ENCODE measurements around the gene PRAMEF2. TPM values are rescaled to one million over a fixed set of nuclear protein-coding genes. Genes with fewer than 3 reads are reported as not detected.
A peak's percentile ranks its signal among the peaks of the same experiment; 100 is the strongest.
"Not testable (repeated sequence)": the region's sequence is repeated elsewhere in the genome, so short reads cannot be mapped to it uniquely, and the experiment has no call there.

The PRAMEF2 gene
- total and polyA plus RNA-seq, 9 of the 15 experiments (the other 6 are each of a cell fraction or from before 2014, with no cell fraction given), result not detected

DNA sequence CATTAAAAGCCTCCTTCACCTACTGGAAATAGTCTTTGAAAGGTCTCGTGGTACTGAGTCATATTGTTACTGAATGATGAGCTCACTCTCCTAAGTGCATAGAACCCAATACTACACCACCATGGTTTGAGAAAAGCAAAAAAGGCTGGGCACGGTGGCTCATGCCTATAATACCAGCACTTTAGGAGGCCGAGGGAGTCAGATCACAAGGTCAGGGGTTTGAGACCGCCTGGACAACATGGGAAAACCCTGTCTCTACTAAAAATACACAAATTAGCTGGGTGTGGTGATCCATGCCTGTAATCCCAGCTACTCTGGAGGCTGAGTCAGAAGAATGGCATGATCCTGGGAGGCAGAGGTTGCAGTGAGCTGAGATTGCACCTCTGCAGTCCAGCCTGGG is 5.1 kb upstream of the PRAMEF2 start (continued):
- TF ChIP-seq, protein P1, sequence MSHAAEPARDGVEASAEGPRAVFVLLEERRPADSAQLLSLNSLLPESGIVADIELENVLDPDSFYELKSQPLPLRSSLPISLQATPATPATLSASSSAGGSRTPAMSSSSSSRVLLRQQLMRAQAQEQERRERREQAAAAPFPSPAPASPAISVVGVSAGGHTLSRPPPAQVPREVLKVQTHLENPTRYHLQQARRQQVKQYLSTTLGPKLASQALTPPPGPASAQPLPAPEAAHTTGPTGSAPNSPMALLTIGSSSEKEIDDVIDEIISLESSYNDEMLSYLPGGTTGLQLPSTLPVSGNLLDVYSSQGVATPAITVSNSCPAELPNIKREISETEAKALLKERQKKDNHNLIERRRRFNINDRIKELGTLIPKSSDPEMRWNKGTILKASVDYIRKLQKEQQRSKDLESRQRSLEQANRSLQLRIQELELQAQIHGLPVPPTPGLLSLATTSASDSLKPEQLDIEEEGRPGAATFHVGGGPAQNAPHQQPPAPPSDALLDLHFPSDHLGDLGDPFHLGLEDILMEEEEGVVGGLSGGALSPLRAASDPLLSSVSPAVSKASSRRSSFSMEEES (CRISPR knock-in tag; IDR thresholded peaks at IDR 0.05), result no peak
- no peak for TF ChIP-seq FOS (IDR thresholded peaks at IDR 0.05; ENCODE audit: extremely low read depth, insufficient read length)
- no peak for TF ChIP-seq ZBED1 (IDR thresholded peaks at IDR 0.05)
- TF ChIP-seq PML (IDR thresholded peaks at IDR 0.05; ENCODE audit: low read length), result no peak
- TF ChIP-seq, protein P2, sequence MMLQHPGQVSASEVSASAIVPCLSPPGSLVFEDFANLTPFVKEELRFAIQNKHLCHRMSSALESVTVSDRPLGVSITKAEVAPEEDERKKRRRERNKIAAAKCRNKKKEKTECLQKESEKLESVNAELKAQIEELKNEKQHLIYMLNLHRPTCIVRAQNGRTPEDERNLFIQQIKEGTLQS (IDR thresholded peaks at IDR 0.05), result peak; percentile 81
- TF ChIP-seq, protein P2 (CRISPR knock-in tag; conservative IDR thresholded peaks at IDR 0.05), result no peak
- no peak for TF ChIP-seq KAT7 (CRISPR knock-in tag; IDR thresholded peaks at IDR 0.05; ENCODE audit: borderline replicate concordance)
- TF ChIP-seq TEAD1 (CRISPR knock-in tag; IDR thresholded peaks at IDR 0.05), result no peak
- TF ChIP-seq GTF2A2 (tag; IDR thresholded peaks at IDR 0.05), result no peak
- no peak for TF ChIP-seq CCAR2 (IDR thresholded peaks at IDR 0.05; ENCODE audit: low read depth, low read length)
- TF ChIP-seq ETV1 (tag; conservative IDR thresholded peaks at IDR 0.05; ENCODE audit: low read depth), result no peak
- TF ChIP-seq STAT5A (IDR thresholded peaks at IDR 0.05; ENCODE audit: borderline replicate concordance, low read length), result no peak
- no peak for TF ChIP-seq RFX5 (IDR thresholded peaks at IDR 0.05; ENCODE audit: low read depth, low read length)
- no peak for TF ChIP-seq PHB (CRISPR knock-in tag; IDR thresholded peaks at IDR 0.05)
- TF ChIP-seq, protein P3, sequence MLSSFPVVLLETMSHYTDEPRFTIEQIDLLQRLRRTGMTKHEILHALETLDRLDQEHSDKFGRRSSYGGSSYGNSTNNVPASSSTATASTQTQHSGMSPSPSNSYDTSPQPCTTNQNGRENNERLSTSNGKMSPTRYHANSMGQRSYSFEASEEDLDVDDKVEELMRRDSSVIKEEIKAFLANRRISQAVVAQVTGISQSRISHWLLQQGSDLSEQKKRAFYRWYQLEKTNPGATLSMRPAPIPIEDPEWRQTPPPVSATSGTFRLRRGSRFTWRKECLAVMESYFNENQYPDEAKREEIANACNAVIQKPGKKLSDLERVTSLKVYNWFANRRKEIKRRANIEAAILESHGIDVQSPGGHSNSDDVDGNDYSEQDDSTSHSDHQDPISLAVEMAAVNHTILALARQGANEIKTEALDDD (IDR thresholded peaks at IDR 0.05), result no peak
- TF ChIP-seq, protein P4, sequence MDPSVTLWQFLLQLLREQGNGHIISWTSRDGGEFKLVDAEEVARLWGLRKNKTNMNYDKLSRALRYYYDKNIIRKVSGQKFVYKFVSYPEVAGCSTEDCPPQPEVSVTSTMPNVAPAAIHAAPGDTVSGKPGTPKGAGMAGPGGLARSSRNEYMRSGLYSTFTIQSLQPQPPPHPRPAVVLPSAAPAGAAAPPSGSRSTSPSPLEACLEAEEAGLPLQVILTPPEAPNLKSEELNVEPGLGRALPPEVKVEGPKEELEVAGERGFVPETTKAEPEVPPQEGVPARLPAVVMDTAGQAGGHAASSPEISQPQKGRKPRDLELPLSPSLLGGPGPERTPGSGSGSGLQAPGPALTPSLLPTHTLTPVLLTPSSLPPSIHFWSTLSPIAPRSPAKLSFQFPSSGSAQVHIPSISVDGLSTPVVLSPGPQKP (CRISPR knock-in tag; IDR thresholded peaks at IDR 0.05), result no peak
- TF ChIP-seq HSF4 (CRISPR knock-in tag; IDR thresholded peaks at IDR 0.05; ENCODE audit: borderline replicate concordance), result no peak

DNA sequence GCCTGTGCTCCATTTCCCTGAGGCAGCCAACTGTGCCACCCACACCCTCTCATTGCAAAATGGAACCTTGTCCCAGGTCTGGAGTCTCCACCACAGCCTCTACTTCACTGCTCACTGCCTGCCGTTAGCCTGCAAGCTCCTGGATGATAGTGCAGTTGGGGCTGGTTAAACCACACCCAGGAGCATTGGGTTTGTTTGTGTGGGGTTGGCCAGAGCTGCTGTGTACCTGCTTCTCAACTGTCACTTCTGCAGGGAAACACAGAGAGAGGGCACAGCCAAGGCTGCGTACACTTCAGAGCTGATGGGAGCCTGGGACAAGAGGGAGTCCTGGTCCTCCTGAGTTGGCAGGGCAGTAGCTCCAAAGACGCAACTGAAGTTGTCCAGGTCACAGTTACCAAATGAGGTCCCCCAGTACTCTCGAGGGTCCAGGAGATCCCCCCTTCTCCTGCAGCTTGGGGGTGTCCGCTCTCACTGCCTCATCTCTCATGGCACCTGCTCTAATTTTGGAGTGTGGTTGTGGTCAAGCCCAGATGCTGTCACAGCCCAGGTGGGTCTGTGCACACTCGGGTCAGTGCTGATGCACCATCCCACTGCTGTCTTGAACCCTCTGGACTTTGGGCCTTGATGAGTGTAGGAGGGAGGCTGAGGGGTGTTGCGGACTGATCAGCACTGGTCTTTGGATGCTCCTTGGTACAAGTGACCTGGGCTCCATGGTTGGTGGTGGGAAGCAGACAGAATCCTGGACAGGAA is 6.4 kb downstream of the PRAMEF2 start:
- ATAC-seq; H3K4me1 ChIP-seq (replicated peaks in 1 of 2; ENCODE audit: control insufficient read depth in 2 of 2, insufficient read depth in 2 of 2, low read length in 2 of 2); FAIRE-seq; intact Hi-C loops (cut with micrococcal nuclease); H3K9ac ChIP-seq (ENCODE audit: insufficient read depth in 1 of 2, low read depth in 2 of 2, low read length in 2 of 2); H3K9me1 ChIP-seq (ENCODE audit: control insufficient read depth, insufficient read depth, low read length); H3K4me3 ChIP-seq; BruUV-seq (replicated peaks); H3K27me3 ChIP-seq (ENCODE audit: control insufficient read depth in 2 of 2, insufficient read depth in 2 of 2, low read length in 2 of 2); H2AFZ ChIP-seq (ENCODE audit: low read depth, low read length); DNase-seq (ENCODE audit: extremely low read depth in 1 of 4, low spot score in 3 of 4); H3K79me2 ChIP-seq (ENCODE audit: control insufficient read depth, insufficient read depth, low read length); H3K27ac ChIP-seq (ENCODE audit: extremely low read depth, low read depth, low read length); H3K4me2 ChIP-seq (ENCODE audit: insufficient read depth, low read length); H3K9me3 ChIP-seq (replicated peaks; ENCODE audit: control insufficient read depth, insufficient read depth, low read depth, low read length); CTCF ChIA-PET (ENCODE audit: low intra/inter-chr PET ratio); POLR2A ChIA-PET; H3K36me3 ChIP-seq (ENCODE audit: control insufficient read depth, insufficient read depth, low read length); H4K20me1 ChIP-seq (replicated peaks; ENCODE audit: control insufficient read depth, insufficient read depth, low read length): not testable (repeated sequence)
- WGBS (ENCODE audit: insufficient coverage, low coverage, missing lambda C conversion rate), result 0% methylated on average over 3 of the region's 7 CpGs
- in situ Hi-C loops (cut with MboI), result loop anchor here (5.0 to 10.0 kb wide), 2 partner anchors 66 to 171 kb away; no protein-coding TSS in a partner anchor
